Esophagus (tissue), 2 donors: ENCODE data around the gene SLC12A4. TPM values are rescaled to one million over a fixed set of nuclear protein-coding genes. Genes with fewer than 3 reads are reported as not detected.
"Not testable (repeated sequence)": the region's sequence is repeated elsewhere in the genome, so short reads cannot be mapped to it uniquely, and the experiment has no call there.

Experiments used
- H3K27ac ChIP-seq, 2 donors: one replicate each; pipeline ENCODE4 v1.5.1; 2013; ENCODE audit warnings: low read depth in 2 of 2, mild to moderate bottlenecking in 2 of 2, inconsistent platforms in 1 of 2, low read length in 1 of 2, moderate library complexity in 1 of 2
- H3K27me3 ChIP-seq, 2 donors: one replicate each; pipeline ENCODE4 v1.6.1; 2013; ENCODE audit warnings: low read length in 2 of 2, control low read depth in 1 of 2, mild to moderate bottlenecking in 1 of 2; ENCODE audit not compliant: insufficient read depth in 2 of 2, control insufficient read depth in 1 of 2
- H3K36me3 ChIP-seq, 2 donors: one replicate each; pipeline ENCODE4 v1.6.1; 2013; ENCODE audit warnings: low read length in 1 of 2; ENCODE audit not compliant: control insufficient read depth in 2 of 2, insufficient read depth in 2 of 2
- H3K4me1 ChIP-seq, 2 donors: one replicate each; pipeline ENCODE4 v1.6.1; 2013; ENCODE audit warnings: low read length in 1 of 2; ENCODE audit not compliant: control insufficient read depth in 2 of 2, insufficient read depth in 2 of 2
- H3K4me3 ChIP-seq, 2 donors: one replicate each; pipeline ENCODE4 v1.5.1; 2013; ENCODE audit warnings: low read length in 2 of 2, mild to moderate bottlenecking in 2 of 2, low read depth in 1 of 2, moderate library complexity in 1 of 2
- H3K9me3 ChIP-seq, 2 donors: one replicate each; pipeline ENCODE4 v1.6.1; 2013; ENCODE audit warnings: mild to moderate bottlenecking in 2 of 2, low read depth in 1 of 2, low read length in 1 of 2, moderate library complexity in 1 of 2; ENCODE audit not compliant: control insufficient read depth in 2 of 2, insufficient read depth in 1 of 2
- WGBS, 2 donors: extraction: QIAGEN DNeasy Blood & Tissue Kit; methylation state at CpG; one replicate each; pipeline ENCODE4 v1.1.7; 2013; 5-methylcytosine and 5-hydroxymethylcytosine counted together
- polyA plus RNA-seq, 2 donors: library from polyadenylated mRNA; stranded (reverse); fragments of 200-250 nt; gene quantifications; one replicate each; pipeline ENCODE4 v1.2.3, GENCODE V29; 2013
- donor health status: healthy with polysubstance abuse.
- donor health status: Bipolar disorder and iron deficiency.

SLC12A4 gene
- polyA plus RNA-seq, 2 donors, result 9.1 to 17.4 TPM

- peak within 1 kb of the TSS; percentile 35 to 51 for H3K27ac ChIP-seq
- H3K27me3 ChIP-seq, result no peaks in the 10 kb centered on the region
- 59 to 64% methylated on average over 21 to 23 of the region's 23 CpGs for WGBS, 2 donors
- peaks cover 0 to 10% of the 10 kb centered on the region in 2 donors for H3K4me1 ChIP-seq
- no peaks in the 10 kb centered on the region for H3K9me3 ChIP-seq
- no peak within 1 kb of the TSS for H3K4me3 ChIP-seq
- H3K36me3 ChIP-seq, result peaks cover 7 to 39% of the 10 kb centered on the region in 2 donors
Measured at GRCh38 chr16:67943619-67944504, 24.6 kb downstream of the SLC12A4 start, which contains the start of gene LCAT. Gene LCAT (minus strand): TSS chr16:67944120. CDS start chr16:67944101, 19 bp downstream.

GRCh38 chr16:67943256-67943618 is 25.2 kb downstream of the SLC12A4 start:
- no peaks in the 10 kb centered on the region for H3K9me3 ChIP-seq
- no peaks in the 10 kb centered on the region for H3K27me3 ChIP-seq
- peak overlapping the region; percentile 35 to 43 for H3K27ac ChIP-seq
- WGBS, 2 donors, result 80 to 89% methylated on average over 6 of the region's 6 CpGs
- H3K4me3 ChIP-seq, result no peak overlapping the region
- peaks cover 0 to 7% of the 10 kb centered on the region in 2 donors for H3K4me1 ChIP-seq
- H3K36me3 ChIP-seq, result peaks cover 5 to 39% of the 10 kb centered on the region in 2 donors

GRCh38 chr16:67942510-67943255 is 25.8 kb downstream of the SLC12A4 start:
- WGBS, 2 donors, result 75 to 76% methylated on average over 27 of the region's 27 CpGs

GRCh38 chr16:67942200-67942509 is 26.3 kb downstream of the SLC12A4 start:
- Histone ChIP-seq H3K4me3 (no peak overlapping the region), H3K9me3 (no peaks in the 10 kb centered on the region), H3K36me3 (peaks cover 5 to 31% of the 10 kb centered on the region in 2 donors), H3K27ac (no peak overlapping the region), H3K4me1 (peaks cover 0 to 5% of the 10 kb centered on the region in 2 donors), H3K27me3 (no peaks in the 10 kb centered on the region)
- WGBS, 2 donors, result 77 to 78% methylated on average over 6 of the region's 6 CpGs

More at GRCh38 chr16:67942510-67943255, 25.8 kb downstream of the SLC12A4 start:
- no peak overlapping the region for H3K4me3 ChIP-seq
- H3K27me3 ChIP-seq, result no peaks in the 10 kb centered on the region
- no peak overlapping the region for H3K27ac ChIP-seq
- H3K9me3 ChIP-seq, result no peaks in the 10 kb centered on the region
- peaks cover 0 to 3% of the 10 kb centered on the region in 2 donors for H3K4me1 ChIP-seq
- peaks cover 5 to 37% of the 10 kb centered on the region in 2 donors for H3K36me3 ChIP-seq

- H3K27ac ChIP-seq, result no peak overlapping the region
- H3K36me3 ChIP-seq, result peaks cover 5 to 27% of the 10 kb centered on the region in 2 donors
- H3K27me3 ChIP-seq, result no peaks in the 10 kb centered on the region
- H3K4me1 ChIP-seq, result peaks cover 0 to 8% of the 10 kb centered on the region in 2 donors
- H3K4me3 ChIP-seq, result no peak overlapping the region
- WGBS, 2 donors, result 77 to 79% methylated on average over 9 of the region's 9 CpGs
- no peaks in the 10 kb centered on the region for H3K9me3 ChIP-seq
Measured at GRCh38 chr16:67941469-67942199, 26.8 kb downstream of the SLC12A4 start.

GRCh38 chr16:67940446-67941089 is 27.9 kb downstream of the SLC12A4 start:
- Histone ChIP-seq H3K4me3 (no peak overlapping the region), H3K27me3 (no peaks in the 10 kb centered on the region), H3K9me3 (no peaks in the 10 kb centered on the region), H3K36me3 (peaks cover 0 to 18% of the 10 kb centered on the region in 2 donors), H3K4me1 (peaks cover 0 to 8% of the 10 kb centered on the region in 2 donors), H3K27ac (peak overlapping the region in 1 of 2 donors; percentile 5)
- WGBS, 2 donors, result 92 to 95% methylated on average over 5 of the region's 5 CpGs

GRCh38 chr16:67939507-67940445 is 28.7 kb downstream of the SLC12A4 start:
- Histone ChIP-seq H3K27ac (peak overlapping the region in 1 of 2 donors; percentile 5), H3K36me3 (peaks cover 0 to 13% of the 10 kb centered on the region in 2 donors), H3K9me3 (no peaks in the 10 kb centered on the region), H3K27me3 (no peaks in the 10 kb centered on the region), H3K4me1 (peaks cover 1 to 14% of the 10 kb centered on the region in 2 donors), H3K4me3 (no peak overlapping the region)
- 70 to 72% methylated on average over 33 of the region's 33 CpGs for WGBS, 2 donors

GRCh38 chr16:67937713-67938112 is 30.7 kb downstream of the SLC12A4 start:
- 91 to 94% methylated on average over 4 to 5 of the region's 5 CpGs for WGBS, 2 donors
- not testable (repeated sequence) for H3K9me3 ChIP-seq, H3K27ac ChIP-seq, H3K27me3 ChIP-seq, H3K4me3 ChIP-seq
- H3K4me1 ChIP-seq, result peaks cover 3 to 18% of the 10 kb centered on the region in 2 donors
- peaks cover 0 to 16% of the 10 kb centered on the region in 2 donors for H3K36me3 ChIP-seq
